ENCODE results near the gene HIVEP2.

Gene HIVEP2

DNA sequence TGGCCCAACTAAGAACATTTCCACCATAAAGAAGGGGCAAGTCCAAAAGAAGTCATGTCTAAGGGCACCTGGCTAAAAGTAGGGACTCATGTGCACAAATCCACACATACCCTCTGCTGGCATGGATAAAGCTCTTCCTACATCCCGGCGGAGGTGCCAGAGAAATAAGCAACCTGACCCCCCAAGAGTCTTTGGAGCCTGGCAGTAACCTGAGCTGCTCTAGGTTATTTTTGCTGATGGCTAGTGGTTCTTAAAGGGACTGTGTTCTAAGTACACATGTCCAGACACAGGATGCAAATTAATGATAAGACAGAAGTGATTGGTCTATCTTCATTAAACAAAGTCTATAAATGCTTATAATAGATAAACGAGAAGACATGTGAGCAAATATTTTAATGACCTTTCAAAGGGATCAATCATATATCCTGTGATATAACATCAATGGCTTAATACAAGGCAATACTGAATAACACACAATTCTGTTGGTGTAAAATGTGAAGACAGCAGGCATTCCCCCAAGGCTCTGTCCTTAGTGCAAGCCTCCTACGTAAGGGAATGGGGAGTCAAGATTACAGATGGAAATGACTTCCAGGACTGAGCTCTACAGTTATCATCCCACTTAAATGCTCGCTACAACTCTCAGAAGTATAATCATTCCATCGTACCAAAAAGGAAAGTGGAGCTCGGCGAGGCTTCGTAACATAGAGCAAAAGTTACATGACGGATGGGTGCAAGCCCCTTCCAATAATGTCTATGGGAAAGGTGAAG, 52.5 kb downstream of the HIVEP2 start:
- no peak for DNase-seq (ENCODE audit: low spot score)

DNA sequence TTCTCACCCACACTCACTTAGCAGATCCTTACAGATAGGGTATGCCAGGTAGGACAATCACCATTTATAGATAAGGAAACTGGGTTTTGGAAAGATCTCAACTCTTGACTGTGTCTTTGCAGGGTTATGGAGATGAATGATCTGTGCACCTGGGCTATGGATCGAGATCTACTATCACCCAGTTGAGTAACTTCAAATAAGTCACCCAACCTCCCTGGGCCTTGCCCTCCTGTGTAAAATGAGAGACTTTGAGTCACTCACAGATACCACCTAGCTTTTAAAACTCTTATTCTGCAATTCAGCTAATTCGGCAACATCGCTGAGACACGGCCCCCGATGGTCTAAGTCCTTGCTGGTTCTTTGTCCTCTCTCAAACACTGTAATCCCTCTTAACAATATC, 53.5 kb downstream of the HIVEP2 start:
- no peak for DNase-seq (ENCODE audit: low spot score)

DNA sequence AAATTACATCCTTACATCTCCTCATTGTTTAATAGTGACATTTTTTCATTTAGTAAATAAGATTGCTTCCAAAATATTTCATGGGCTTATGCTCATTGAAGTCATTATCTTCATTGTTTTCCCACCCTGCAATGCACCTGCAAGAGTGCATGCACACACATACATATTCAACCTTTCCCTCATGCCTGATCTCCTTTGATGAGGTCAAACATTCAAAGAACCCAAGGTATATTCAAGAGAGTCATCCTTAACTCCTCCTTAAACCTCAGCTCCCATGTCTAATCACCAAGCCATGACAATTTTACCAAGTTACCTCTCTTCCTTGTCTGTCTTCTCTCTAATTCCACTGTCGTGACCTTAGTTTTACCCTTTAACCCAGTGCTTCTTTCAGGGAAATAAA, 56.5 kb downstream of the HIVEP2 start:
- no peak for DNase-seq (ENCODE audit: low spot score)

DNA sequence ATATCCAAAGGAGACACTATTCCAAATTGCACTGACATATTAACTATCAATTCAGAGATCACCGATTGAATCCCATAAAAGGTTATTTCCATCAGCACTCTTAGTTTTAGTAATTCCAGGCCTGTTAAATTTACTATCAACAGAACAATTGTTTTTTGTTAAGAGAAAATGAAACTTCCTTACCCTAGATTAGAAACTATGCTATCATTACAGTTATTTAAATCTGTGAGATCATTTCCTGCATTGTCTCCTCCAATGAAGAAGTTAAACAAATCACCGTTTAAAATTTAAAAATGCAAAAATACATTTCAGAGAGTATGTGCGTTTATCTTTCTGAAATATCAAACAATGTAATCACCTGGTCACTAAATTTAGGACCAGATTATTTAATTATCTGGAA, 57.5 kb downstream of the HIVEP2 start:
- DNase-seq (ENCODE audit: low spot score): no peak

DNA sequence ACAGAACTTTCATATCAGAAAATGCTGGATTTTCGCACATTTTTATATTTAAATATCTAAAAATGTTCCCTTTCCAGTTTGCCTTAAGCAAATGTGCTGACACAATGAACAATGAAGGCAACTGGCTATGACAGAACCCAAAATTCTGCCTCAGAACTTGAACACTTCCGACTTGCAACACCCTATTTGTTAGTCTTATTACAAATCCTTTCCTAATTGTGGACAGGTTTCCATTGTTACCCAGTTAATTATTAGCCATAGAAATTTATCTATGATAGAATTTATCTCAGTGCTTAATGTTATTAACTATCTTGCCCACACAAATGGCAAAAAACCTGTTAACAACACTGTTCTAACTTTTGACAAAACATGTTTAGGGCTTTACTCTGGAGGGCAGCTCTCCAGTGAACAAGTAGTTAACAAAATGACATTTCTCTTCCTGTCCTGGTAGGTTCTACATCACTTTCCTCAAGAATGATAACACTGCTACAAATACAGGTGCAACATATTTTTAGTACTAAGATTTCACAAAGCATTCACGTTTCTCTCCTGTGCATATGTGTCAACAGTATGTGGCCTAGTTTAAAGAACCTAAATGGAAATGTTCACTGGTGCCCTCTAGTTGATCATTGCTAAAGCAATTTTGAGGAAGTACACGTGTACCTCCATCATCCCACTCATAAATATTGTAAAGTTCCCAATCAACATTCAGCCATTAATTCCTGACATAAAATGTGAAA, 58.4 kb downstream of the HIVEP2 start:
- DNase-seq (ENCODE audit: low spot score): peak; percentile 79

DNA sequence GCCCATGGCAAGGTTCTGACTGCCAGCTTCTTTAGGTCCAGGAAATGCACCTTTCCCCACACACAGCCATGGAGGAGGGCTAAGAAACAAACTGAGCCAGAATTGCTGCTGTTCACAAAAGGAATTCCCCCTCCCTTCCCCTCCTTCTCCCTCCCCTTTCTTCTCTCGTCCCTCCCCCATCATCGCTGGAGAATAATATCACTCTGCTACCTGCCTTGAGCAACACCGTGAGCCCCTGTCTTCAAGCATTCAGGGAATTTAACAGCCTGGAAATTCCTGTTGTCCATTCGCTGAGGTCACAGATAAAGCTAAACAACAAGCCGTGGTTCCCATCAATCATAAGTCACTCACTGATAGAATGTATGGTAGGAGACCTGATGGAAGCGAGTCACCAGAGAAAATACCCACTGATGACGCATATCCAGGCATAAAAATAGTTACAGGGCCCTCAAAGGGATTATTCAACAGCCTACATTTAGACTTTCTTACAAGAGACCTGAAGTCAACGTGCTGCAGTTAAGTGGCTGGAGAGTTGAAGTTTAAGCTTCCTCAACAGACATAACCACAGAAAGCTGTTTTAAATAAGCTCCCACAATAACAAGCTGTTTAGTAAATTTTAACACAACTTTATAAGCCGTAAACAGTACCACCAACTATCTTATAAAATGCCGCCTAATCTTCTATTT, 59.7 kb downstream of the HIVEP2 start:
- peak; percentile 82 for DNase-seq (ENCODE audit: low spot score)

DNA sequence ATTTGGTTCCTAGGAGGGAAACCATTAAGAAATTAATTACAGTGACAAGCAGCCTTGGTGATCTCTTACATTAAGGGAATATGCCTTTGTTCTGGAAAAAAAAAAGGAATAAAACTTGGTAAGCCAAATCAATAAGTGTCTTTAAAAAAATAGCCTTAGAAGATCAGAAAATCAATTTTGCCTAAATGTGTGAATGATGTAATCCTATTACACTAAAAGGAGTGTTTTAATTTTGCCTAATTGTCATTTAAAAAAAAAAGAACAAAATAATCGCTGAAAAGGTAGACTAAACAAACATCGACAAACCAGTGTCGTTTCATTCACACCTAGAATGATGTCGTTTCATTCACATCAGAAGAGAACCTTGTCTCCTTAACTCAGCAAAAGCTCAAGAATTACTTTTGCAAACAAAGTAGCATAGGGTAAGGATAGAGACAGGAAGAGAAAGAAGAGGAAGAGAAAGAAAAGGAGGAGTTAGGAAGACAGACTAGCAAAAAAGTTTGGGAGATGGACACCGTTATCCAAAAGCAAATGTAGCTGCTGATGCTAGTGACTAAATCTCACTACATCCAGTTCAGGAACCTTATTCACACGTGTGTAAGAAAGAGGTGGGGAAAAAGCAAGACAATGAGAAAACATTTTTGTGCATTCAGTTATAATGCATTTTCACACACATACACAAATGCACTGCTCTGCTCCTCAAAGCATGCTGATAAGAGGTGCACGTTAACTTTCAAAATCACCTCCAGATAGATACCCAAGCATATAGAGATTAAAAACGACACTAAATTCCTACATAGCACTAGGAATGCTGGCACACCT, 60.6 kb downstream of the HIVEP2 start:
- DNase-seq (ENCODE audit: low spot score): peak; percentile 31

DNA sequence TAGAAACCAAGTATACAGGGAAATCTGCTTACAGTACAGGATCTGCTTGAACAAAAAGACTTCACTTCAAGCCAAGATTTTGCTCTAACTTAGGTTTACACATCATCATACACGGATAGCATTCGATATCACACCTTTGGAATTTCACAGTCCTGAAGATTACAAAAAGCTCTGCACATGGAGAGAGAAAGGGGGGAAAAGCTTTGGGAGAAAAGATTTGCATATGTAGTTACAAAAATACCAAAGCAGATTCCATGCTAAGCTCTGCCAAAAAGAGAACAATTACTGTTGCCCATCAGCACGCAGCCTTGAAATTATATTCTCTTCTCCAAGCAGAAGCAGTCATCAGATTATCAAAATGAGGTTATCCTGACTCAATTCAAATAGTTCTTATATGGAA, 62.0 kb downstream of the HIVEP2 start:
- no peak for DNase-seq (ENCODE audit: low spot score)

DNA sequence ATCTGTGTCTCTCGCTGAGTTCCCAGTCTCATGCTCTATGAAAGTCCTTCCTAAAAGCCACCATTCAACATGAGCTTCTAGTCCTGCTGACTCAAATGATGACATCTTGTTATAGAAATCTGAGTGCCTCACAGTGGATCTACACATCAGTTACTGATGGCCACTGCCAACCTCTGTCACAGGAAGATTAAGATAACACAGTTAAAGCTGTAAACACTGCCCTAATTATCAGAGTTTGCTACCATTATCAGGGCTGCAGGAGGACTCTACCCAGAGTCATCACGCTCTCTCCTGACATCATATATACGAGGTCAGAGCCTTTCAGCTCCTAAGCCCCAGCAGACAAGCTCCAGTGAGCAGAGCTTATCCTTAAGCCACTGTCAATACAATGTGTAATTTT, 63.2 kb downstream of the HIVEP2 start:
- DNase-seq (ENCODE audit: low spot score): no peak

DNA sequence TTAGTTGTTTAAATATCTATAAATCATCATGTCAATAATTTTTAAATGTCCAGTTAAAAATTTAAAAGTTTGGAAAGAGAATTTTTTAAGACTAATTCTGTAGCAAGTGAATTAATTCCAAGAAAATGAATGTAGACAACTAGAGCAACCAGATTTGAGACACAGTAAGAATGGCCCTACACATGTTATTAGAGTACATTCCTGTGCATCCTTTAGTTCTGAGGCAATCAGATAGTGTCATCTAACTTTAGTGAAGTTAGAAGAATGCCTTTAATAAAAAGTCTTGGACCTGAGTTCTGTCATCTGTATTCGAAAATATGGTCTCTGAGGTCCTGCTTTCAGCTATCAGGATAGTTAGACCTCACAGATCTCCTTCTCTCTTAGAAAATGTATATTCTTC, 63.7 kb downstream of the HIVEP2 start:
- DNase-seq (ENCODE audit: low spot score): no peak

DNA sequence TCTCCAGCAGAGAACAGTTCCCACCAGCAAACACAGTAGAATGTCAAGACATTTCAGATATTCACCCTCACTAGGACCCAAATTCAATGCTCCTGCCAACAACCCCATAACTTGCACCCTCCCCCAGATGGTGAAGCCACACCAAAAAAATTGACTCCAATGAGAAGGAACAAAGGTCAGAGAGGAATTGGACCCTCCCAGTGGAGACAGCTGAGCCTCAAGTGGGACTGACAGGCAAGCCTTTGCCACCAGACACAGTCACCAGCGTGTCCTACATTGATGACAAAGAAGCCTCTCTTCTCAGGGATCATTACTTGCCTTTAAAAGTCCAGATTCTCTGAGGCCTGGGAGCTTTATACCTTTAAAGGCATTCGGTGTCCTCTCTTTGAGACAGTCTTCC, 64.8 kb downstream of the HIVEP2 start:
- no peak for DNase-seq (ENCODE audit: low spot score)

DNA sequence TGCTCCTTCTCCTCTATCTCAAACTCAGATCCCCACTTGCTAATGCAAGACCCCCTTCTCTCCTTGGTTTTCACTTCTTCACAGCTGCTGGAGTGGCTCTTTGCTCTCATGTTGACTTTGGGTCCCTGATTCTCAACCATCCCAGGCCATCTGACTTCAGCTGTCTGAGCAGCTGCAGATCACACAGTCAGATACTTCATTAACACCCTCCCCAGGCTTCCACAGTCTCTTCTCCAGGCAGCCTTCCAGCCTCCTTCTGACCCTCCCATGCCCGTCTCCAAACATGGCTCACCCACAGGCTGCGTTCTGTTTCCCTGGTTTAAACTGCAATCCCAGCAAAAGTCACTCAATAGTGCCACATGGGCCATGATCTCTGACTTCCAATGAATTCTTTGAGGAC, 65.4 kb downstream of the HIVEP2 start:
- DNase-seq (ENCODE audit: low spot score): no peak

DNA sequence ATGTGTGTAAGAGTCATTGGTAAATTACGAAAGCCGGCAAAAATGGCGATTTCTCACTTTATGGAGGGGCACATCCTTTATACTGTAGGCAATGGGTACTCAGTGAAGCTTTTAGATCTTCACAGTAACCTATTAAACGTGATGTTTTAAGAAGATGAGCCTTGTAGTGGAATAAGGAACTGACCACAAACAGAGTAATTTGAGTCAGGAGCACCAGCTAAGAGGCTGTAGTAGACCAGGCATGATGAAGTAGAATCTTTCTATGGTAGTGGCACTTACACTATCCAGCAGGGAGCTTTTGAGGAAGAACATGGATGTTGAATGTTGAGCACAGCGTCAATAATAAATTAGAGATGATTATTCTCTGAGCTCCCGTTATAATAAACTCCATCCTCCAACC, 65.9 kb downstream of the HIVEP2 start:
- no peak for DNase-seq (ENCODE audit: low spot score)

DNA sequence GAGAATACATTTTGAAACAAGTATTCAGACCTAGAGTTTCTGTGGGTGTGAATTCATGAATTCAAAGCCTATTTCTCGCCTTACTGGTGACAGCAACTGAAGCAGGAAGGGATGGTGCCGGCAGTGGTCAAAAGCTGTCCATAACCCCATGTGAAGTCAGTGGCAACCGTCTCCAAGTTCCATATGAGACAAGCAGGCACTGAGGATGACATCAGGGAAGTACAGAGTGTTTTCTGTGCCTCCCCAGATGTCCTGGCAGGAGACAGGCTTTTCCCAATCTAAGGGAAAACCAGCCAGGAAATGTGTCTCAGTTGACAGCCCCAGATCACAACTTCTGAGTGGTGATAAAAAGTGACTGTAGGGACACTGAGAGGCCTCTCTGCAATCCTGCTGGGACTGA, 66.6 kb downstream of the HIVEP2 start:
- no peak for DNase-seq (ENCODE audit: low spot score)

DNA sequence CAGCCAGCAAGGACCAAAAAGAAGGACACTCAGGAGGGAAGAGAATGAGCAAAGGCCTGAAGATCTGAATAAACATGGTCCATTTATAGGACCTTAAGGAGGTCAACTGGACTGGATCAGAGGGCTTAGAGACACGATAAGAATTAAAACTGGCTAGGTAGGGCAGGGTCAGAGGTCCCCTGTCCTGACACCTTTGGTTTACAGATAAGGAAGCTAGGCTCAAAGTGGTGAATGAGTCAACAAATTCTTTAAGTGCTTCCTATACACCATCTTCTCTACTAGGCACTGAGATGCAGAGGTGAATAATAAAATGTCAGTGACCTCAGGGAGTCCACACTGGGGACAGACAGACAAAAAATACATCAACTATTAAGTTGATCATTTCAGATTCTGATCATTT, 70.3 kb downstream of the HIVEP2 start:
- no peak for DNase-seq (ENCODE audit: low spot score)

DNA sequence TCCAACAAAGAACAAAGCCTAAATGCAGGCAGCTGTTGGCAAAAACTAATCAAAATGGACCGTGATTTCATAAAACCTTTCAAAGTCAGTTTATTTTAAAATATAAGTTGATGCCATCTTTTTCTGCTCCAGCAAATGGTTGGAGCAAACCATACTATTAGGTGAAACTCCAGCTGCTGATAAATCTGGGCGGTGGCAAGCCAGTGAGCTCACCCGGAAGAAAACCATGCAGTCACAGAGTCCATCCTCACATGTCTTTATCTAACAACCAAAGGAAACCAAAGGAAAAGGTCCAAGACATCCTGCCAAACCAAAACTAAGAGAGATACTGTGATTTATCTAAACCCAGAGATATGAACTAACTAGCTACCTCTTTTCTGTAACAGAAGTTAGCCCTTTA, 72.6 kb downstream of the HIVEP2 start:
- no peak for DNase-seq (ENCODE audit: low spot score)

DNA sequence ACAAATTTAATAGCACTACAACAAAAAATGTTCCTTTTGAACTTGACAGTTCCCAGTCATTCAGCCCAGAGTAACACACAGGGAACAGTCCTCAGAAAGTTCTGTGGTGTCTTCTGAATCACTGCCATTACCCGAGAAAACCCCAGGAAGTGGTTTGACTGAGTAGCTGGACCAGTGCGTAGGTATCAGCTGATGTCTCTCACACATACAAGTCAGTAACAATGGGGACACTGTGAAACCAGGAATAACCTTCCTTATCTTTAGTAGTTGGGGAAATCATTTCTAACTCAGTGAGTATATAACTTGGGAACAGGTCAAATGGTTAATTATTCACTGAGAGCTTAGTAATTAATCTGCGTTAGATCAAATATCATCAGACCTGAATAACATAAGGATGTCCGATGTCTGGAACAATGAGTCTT, 73.1 kb downstream of the HIVEP2 start:
- DNase-seq (ENCODE audit: low spot score): no peak

DNA sequence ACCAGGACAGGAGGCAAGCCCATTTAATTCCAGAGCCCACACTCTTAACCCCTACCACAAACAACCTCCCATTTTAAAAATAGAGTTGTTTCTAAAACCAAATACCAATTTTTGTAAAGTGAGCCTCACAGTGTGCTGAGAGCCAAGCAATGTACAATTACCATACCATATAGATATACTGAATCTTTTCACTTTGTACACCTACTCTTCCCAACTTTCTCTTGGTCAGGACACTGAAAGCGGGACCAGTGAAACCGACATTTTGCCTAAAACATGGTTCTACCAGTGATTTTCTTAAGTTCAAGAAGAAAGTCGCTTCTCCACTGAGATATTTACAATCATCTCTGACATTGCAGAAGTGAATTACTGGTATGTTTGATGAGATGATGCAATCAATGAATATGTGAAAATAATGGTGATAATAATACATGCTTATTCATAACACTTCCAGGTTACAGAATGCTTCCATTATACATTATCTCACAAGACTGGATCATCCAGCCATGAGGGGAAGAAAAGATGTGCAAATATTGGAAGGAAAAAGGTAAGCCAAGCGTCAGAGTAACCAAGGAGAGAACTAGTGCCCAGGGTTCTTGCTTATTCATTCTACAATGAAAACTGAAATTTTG, 74.1 kb downstream of the HIVEP2 start:
- no peak for DNase-seq (ENCODE audit: low spot score)

DNA sequence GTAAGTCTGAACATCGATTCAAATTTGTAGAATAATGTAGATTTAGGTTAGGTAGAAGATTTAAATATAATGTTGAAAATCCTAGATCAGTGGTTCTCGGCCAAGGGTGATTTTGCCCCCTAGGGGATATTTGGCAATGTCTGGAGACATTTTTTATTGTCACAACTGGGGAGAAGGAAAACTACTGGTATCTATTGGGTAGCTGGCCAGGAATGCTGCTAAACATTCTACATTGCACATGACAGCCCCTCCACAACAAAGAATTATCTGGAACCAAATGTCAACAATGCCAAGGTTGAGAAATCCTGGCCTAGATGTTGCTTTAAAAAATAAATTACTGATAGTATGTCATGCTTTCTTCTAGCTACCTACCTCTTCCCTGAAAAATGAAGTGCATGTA, 76.1 kb downstream of the HIVEP2 start:
- DNase-seq (ENCODE audit: low spot score): no peak

DNA sequence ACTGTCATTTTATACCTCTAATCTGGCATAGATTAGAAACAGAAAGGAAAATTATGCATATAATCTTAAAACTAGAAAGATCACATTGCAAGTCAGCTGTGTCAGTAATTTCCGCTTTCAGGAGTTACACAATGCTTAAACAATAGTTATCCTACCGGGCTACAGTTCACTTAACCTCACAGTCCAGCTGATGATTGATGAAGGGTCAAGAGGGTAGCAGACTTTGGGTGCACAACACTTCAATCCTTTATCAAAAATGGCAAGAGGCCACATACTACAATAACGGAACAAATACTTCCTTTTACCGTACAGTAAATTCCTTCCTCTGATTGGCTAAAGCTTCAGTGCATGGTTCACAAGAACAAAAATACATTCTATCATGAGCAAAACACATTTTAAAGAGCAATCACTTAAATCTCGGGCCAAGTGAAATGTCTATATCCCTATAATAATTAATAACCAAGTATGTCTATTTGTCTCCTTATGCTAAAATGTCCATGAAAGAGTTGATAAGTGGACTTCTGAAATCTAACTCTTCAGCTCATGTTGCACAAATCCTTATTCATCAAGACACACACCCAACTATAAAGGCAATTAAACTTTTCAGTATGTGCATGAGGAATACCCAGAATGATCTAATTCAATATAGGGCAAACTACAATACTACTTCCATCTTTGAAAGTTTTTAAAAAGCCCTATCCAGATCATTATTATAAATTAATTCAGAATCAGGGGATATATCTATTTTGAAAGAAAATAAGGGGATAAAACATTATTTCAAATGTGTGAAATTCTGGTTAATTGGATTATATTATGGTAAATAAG, 76.8 kb downstream of the HIVEP2 start:
- no peak for DNase-seq (ENCODE audit: low spot score)

DNA sequence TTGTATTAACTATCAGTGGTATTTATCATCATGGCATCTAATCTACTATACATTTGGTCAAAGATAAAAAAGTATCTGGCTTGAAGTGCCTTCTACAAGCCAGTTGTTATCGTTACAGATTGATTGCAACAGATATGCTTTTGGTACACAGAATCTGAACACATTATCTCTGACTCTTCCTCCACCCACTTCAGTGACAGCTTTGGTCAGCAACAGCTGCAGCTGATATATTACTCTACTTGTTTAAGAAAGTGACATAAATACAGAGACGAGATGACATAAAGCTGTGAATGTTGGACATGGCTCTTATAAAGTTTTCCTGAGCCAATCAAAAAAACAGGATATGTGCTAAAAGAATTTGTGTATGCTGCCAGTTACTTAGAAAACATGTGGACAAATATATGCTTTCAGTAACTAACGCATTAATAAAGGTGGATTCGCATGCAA, 77.6 kb downstream of the HIVEP2 start:
- DNase-seq (ENCODE audit: low spot score): no peak
